Liver (tissue), 9 donors: ENCODE results near the gene RETSAT. TPM values are rescaled to one million over a fixed set of nuclear protein-coding genes. Genes with fewer than 3 reads are reported as not detected.

ENCODE experiments used
- DNase-seq: peaks from one replicate; pipeline ENCODE4 v3.0.0-alpha.2; 2017; ENCODE audit warnings: low spot score
- H3K27ac ChIP-seq, 2 donors: one replicate each; pipeline ENCODE4 v1.7.0; 2013; ENCODE audit warnings: inconsistent platforms in 2 of 2, low read length in 2 of 2, control low read depth in 1 of 2, low read depth in 1 of 2, mild to moderate bottlenecking in 1 of 2
- H3K27me3 ChIP-seq, 4 donors: one replicate each; pipeline versions ENCODE4 v1.6.1 to v1.7.0; 2013; ENCODE audit warnings: low read length in 3 of 4, inconsistent platforms in 1 of 4, mild to moderate bottlenecking in 1 of 4, moderate library complexity in 1 of 4; ENCODE audit not compliant: control insufficient read depth in 4 of 4, insufficient read depth in 4 of 4
- H3K36me3 ChIP-seq, 4 donors: one replicate each; pipeline versions ENCODE4 v1.6.1 to v1.7.0; 2013; ENCODE audit warnings: low read length in 3 of 4, mild to moderate bottlenecking in 3 of 4, low read depth in 1 of 4, moderate library complexity in 1 of 4; ENCODE audit not compliant: control insufficient read depth in 4 of 4, insufficient read depth in 3 of 4
- H3K4me1 ChIP-seq, 4 donors: one replicate each; pipeline versions ENCODE4 v1.6.1 to v1.7.0; 2013; ENCODE audit warnings: low read length in 3 of 4, mild to moderate bottlenecking in 3 of 4, moderate library complexity in 1 of 4; ENCODE audit not compliant: control insufficient read depth in 4 of 4, insufficient read depth in 4 of 4
- H3K4me3 ChIP-seq, 3 donors: one replicate each; pipeline versions ENCODE4 v1.6.1 to v1.7.0; 2013; ENCODE audit warnings: low read length in 3 of 3, control low read depth in 1 of 3, low read depth in 1 of 3, mild to moderate bottlenecking in 1 of 3
- H3K9ac ChIP-seq, 2 donors: one replicate each; pipeline ENCODE4 v1.7.0; 2013; ENCODE audit warnings: low read length in 2 of 2, mild to moderate bottlenecking in 2 of 2, moderate library complexity in 2 of 2, control low read depth in 1 of 2, low read depth in 1 of 2
- H3K9me3 ChIP-seq, 4 donors: one replicate each; pipeline versions ENCODE4 v1.6.1 to v1.7.0; 2013; ENCODE audit warnings: low read length in 3 of 4; ENCODE audit not compliant: control insufficient read depth in 4 of 4
- ATF3 ChIP-seq: IDR thresholded peaks from 2 replicates; pipeline ENCODE4 v1.6.1; 2016; ENCODE audit warnings: antibody characterized with exemption
- CTCF ChIP-seq: fragments of 150-350 bp; IDR thresholded peaks from 2 replicates; pipeline ENCODE4 v1.5.1; 2017; ENCODE audit warnings: improper control_type of control experiment, low read depth, low read length; ENCODE audit not compliant: missing input control
- EGR1 ChIP-seq, 2 donors: IDR thresholded peaks; 2 replicates each; pipeline ENCODE4 v1.6.1; 2016 to 2018; ENCODE audit warnings: antibody characterized with exemption in 2 of 2, low read depth in 2 of 2
- FOXA1 ChIP-seq: IDR thresholded peaks from 2 replicates; pipeline ENCODE4 v1.6.1; 2016; ENCODE audit warnings: antibody characterized with exemption
- FOXA2 ChIP-seq: IDR thresholded peaks from 2 replicates; pipeline ENCODE4 v1.6.1; 2016; ENCODE audit warnings: antibody characterized with exemption
- GABPA ChIP-seq, 2 donors: IDR thresholded peaks in 1 of 2; conservative IDR thresholded peaks in 1 of 2; 2 replicates each; pipeline ENCODE4 v1.6.1; 2016; ENCODE audit warnings: antibody characterized with exemption in 2 of 2, mild to moderate bottlenecking in 1 of 2, moderate library complexity in 1 of 2
- HNF4A ChIP-seq, 2 donors: conservative IDR thresholded peaks; 2 replicates each; pipeline ENCODE4 v1.6.1; 2016; ENCODE audit warnings: antibody characterized with exemption in 2 of 2, mild to moderate bottlenecking in 2 of 2
- HNF4G ChIP-seq: IDR thresholded peaks from 2 replicates; pipeline ENCODE4 v1.6.1; 2016; ENCODE audit warnings: antibody characterized with exemption
- JUND ChIP-seq, 2 donors: IDR thresholded peaks; 2 replicates each; pipeline ENCODE4 v1.6.1; 2016; ENCODE audit warnings: antibody characterized with exemption in 2 of 2
- MAX ChIP-seq: IDR thresholded peaks from 2 replicates; pipeline ENCODE4 v1.6.1; 2016; ENCODE audit warnings: antibody characterized with exemption
- NR2F2 ChIP-seq: IDR thresholded peaks from 2 replicates; pipeline ENCODE4 v1.6.1; 2016; ENCODE audit warnings: antibody characterized with exemption
- RAD21 ChIP-seq, 2 donors: IDR thresholded peaks; 2 replicates each; pipeline ENCODE4 v1.6.1; 2016; ENCODE audit warnings: antibody characterized with exemption in 2 of 2, mild to moderate bottlenecking in 2 of 2
- REST ChIP-seq: IDR thresholded peaks from 2 replicates; pipeline ENCODE4 v1.6.1; 2016; ENCODE audit warnings: antibody characterized with exemption, mild to moderate bottlenecking
- SP1 ChIP-seq: IDR thresholded peaks from 2 replicates; pipeline ENCODE4 v1.6.1; 2018; ENCODE audit warnings: antibody characterized with exemption, mild to moderate bottlenecking
- TAF1 ChIP-seq: conservative IDR thresholded peaks from 2 replicates; pipeline ENCODE4 v1.6.1; 2016; ENCODE audit warnings: antibody characterized with exemption, mild to moderate bottlenecking
- YY1 ChIP-seq: IDR thresholded peaks from 2 replicates; pipeline ENCODE4 v1.6.1; 2016; ENCODE audit warnings: antibody characterized with exemption, mild to moderate bottlenecking
- ZBTB33 ChIP-seq: IDR thresholded peaks from 2 replicates; pipeline ENCODE4 v1.6.1; 2016; ENCODE audit warnings: antibody characterized with exemption
- WGBS: extraction: QIAGEN DNeasy Blood & Tissue Kit; methylation state at CpG from one replicate; pipeline ENCODE4 v1.1.7; 2013; 5-methylcytosine and 5-hydroxymethylcytosine counted together
- polyA plus RNA-seq, 2 donors: library from polyadenylated mRNA; stranded (reverse) in 1 of 2; unstranded in 1 of 2; fragments of 200-250 nt in 1 of 2; fragments of >200 nt in 1 of 2; fragmentation: Nextera tagmentation in 1 of 2; extraction: Ambion mirVana in 1 of 2; gene quantifications; one replicate each; pipeline versions ENCODE4 v1.2.1 to v1.2.3, GENCODE V29; 2013 to 2015
- total RNA-seq, 2 donors: library from RNA; depleted of rRNA; stranded (reverse); fragments of >200 nt; gene quantifications; one replicate each; pipeline ENCODE4 v1.2.3, GENCODE V29; 2014
- donor health status: healthy.
- donor health status: healthy.
- donor health status: healthy.
- donor health status: healthy.
- donor health status: healthy.

RETSAT gene
- total and polyA plus RNA-seq, 4 donors: 22.8 to 101 (median 70.7) TPM

DNA sequence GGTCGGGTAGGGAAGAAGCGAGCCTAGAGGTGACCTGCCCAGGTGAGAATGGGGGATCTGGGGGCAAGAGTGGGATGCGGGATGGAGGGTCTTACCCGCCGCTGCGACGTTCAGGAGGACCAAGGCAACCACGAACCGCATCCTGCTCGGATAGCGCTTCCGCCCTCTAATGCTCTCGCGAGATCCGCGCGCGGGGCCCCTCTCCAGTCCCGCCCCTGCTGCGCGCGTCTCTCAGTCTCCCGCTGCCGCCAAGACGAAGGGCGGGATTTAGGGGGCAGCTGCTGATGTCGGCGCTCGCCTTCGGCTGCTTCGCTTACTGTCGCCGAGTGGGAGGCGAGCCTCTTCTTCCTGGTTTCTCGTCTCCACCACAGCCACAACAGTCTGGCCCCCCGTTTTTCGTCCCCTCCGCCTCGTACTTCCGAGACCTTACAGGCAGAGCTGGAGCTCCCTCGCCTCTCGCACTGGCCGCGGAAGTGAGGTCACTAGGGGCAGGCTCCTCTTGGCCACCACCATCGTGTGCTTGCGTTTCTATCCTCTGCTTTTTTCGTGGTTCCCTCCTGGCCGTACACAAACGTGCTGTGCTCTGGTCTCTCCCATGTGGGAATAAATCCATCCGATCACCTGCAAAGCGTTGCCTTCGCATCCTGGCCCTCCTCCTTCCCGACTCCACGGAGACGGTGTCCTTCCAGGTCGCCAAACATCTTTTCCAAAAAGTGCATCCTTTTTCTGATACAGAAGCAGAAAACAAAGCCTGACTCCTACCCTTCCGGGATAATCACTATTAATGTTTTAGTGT is 26.3 kb downstream of the RETSAT start, which contains the start of gene TGOLN2 (continued):
- peak; percentile 90 for TF ChIP-seq REST
- TF ChIP-seq GABPA (IDR thresholded peaks at IDR 0.05 in 1 of 2, conservative IDR thresholded peaks at IDR 0.05 in 1 of 2): peak; percentile 47 to 76

GRCh38 chr2:85327160-85327821 is 27.0 kb downstream of the RETSAT start:
- H3K27me3 ChIP-seq: no peaks in the 10 kb centered on the region
- peaks cover 10 to 50% (median 34%) of the 10 kb centered on the region in 4 donors for H3K4me1 ChIP-seq
- 1% methylated on average over 41 of the region's 41 CpGs for WGBS

More at GRCh38 chr2:85327160-85327821, 27.0 kb downstream of the RETSAT start:
- TF ChIP-seq GABPA (IDR thresholded peaks at IDR 0.05 in 1 of 2, conservative IDR thresholded peaks at IDR 0.05 in 1 of 2) (no peak), EGR1 (IDR thresholded peaks at IDR 0.05; ENCODE audit: low read depth in 2 of 2) (no peak), YY1 (no peak), MAX (no peak), FOXA2 (no peak), SP1 (no peak), NR2F2 (no peak), REST (no peak), RAD21 (IDR thresholded peaks at IDR 0.05) (no peak), HNF4G (no peak), JUND (IDR thresholded peaks at IDR 0.05) (no peak), CTCF (no peak), TAF1 (no peak), ATF3 (no peak), FOXA1 (no peak), ZBTB33 (no peak), HNF4A (conservative IDR thresholded peaks at IDR 0.05) (no peak)
- peak overlapping the region; percentile 92 to 99 for H3K27ac ChIP-seq
- H3K36me3 ChIP-seq: peaks cover 0 to 9% (median 6%) of the 10 kb centered on the region in 4 donors
- peak overlapping the region; percentile 81 to 84 for H3K9ac ChIP-seq
- peak; percentile 61 for DNase-seq
- H3K4me3 ChIP-seq: peak overlapping the region; percentile 79 to 98 (median 95)
- H3K9me3 ChIP-seq: no peaks in the 10 kb centered on the region
